ENCODE measurements around the gene MYO1E.

MYO1E gene

DNA sequence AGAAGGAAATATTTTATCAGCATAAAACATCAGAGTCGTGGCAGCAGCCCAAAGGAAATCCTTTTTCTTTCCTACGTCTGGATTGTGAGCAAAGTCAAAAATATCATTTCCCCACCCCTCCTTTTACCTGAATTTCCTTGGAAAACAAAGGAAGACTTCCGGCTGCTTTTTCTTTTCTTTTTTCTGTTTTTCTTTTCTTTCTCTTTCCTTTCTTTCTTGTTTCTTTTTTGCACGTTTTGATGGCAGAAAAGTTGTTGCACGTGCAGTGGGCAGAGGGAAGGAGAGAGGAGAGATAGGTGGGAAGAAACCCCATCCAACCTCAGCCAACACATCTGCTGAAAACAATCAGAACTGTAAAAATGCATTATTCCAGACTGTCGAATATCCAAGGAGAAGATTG is 544 bp upstream of the MYO1E start:
- DNase-seq (ENCODE audit: insufficient read length, low spot score) (no peak), FAIRE-seq (no peak)
- TF ChIP-seq CTCF (IDR thresholded peaks at IDR 0.05; ENCODE audit: insufficient read depth, missing control alignments) = no peak

DNA sequence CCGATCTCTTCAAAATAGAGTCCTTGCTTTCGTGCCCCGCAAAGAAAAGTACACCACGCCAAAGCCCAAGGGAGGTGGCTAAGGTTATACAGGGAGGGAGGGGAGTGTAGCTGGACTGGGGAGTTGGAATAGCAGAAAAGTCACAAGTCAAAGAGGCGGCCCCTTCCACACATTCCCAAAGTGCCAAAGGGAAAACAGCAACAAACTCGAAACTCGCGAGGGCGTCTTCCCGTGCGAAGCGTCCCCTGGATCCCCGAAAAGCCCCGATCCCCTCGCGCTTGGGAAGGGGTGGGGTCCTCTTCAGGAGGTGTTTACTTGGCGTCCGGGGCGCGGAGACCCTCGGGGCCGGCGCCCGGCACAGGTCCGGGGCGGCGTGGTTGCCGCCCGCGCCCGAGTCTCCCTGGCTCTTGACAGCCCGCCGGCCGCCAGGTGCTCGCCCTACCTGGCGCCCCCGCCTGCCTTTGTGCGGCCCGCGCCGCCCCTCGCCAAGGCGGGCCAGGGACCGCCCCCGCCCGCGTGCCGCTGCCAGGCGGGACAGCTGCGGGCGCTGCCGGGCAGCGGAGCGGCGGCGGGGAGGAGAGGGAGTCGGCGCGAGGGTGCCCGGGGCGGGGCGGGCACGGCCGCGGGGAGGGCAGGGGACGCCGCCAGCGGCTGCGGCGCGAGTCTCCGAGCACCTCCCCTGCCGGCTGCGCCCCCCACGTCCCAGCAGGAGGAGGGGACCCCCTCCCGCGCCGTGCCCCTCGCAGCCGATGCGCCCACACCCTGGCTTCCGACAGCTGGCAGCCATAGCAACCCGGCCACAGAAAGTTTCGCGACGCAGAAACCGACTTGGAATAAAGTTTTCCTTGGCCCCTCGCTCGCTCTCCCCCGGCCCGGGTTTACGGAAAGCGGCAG is 966 bp downstream of the MYO1E start:
- no peak for FAIRE-seq
- TF ChIP-seq CTCF (IDR thresholded peaks at IDR 0.05; ENCODE audit: insufficient read depth, missing control alignments) = no peak
- no peak for DNase-seq (ENCODE audit: insufficient read length, low spot score)

DNA sequence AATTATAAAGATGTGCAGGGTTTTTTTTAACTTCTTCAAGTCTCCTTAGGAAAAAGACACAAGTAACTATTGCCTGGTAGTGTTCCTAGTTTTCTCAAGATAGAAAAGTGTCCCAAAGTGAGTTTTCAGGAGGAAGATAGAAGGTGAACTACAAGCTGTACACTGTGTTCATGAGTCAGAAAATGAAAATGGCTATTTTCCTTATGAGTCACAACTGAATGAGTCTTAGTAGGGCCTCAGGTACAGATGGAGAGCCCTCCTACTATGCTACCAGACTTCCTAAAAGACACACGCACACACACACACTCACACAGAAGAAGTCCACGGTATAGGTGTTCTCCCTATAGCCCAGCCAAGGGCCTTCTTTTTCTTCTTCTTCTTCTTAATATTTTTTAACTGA is 3.1 kb downstream of the MYO1E start:
- FAIRE-seq (no peak), DNase-seq (ENCODE audit: insufficient read length, low spot score) (no peak)
- no peak for TF ChIP-seq CTCF (IDR thresholded peaks at IDR 0.05; ENCODE audit: insufficient read depth, missing control alignments)

GRCh38 chr15:59367022-59367451 is 5.6 kb downstream of the MYO1E start:
- FAIRE-seq (no peak), DNase-seq (ENCODE audit: insufficient read length, low spot score) (no peak)

GRCh38 chr15:59366333-59367021 is 6.2 kb downstream of the MYO1E start:
- TF ChIP-seq CTCF (IDR thresholded peaks at IDR 0.05; ENCODE audit: insufficient read depth, missing control alignments) = no peak
- DNase-seq (ENCODE audit: insufficient read length, low spot score) (no peak), FAIRE-seq (no peak)

More at GRCh38 chr15:59367022-59367451, 5.6 kb downstream of the MYO1E start:
- no peak for TF ChIP-seq CTCF (IDR thresholded peaks at IDR 0.05; ENCODE audit: insufficient read depth, missing control alignments)

GRCh38 chr15:59364248-59364647 is 8.4 kb downstream of the MYO1E start:
- FAIRE-seq (no peak), DNase-seq (ENCODE audit: insufficient read length, low spot score) (no peak)
- no peak for TF ChIP-seq CTCF (IDR thresholded peaks at IDR 0.05; ENCODE audit: insufficient read depth, missing control alignments)

DNA sequence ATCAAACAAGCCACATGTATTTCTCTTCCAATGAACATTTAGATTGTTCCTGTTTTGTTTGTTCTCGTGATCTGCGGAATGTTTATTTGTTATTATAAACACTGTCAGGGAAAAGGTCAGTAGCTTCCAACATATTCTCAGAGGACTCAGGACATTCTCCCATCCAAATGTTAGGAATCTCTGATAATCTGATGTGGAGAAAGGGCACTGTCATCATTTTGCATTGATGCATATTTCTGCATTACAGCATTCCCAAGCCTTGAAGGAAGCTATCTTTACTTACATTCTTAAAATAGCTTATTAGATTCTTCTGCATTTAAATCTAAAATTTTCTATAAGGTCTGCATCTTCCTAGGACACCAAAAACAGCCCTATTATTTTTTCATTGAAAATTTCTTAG is 10.3 kb downstream of the MYO1E start:
- FAIRE-seq (no peak), DNase-seq (ENCODE audit: insufficient read length, low spot score) (no peak)
- TF ChIP-seq CTCF (IDR thresholded peaks at IDR 0.05; ENCODE audit: insufficient read depth, missing control alignments) = no peak
